Subcutaneous adipose tissue (tissue), 4 donors: ENCODE measurements around the gene FGF3. TPM values are rescaled to one million over a fixed set of nuclear protein-coding genes. Genes with fewer than 3 reads are reported as not detected.

Source experiments
- total RNA-seq, 4 donors: library from RNA; depleted of rRNA; stranded (reverse); fragments of >200 nt; gene quantifications; one replicate each; pipeline ENCODE4 v1.1.0, GENCODE V29; 2016
- TF ChIP-seq, protein P1 (sequence below): fragments of 450-650 bp; IDR thresholded peaks from one replicate; pipeline ENCODE4 v1.5.1; 2016; ENCODE audit warnings: low read depth, mild to moderate bottlenecking, control low read depth, antibody characterized with exemption, moderate library complexity

The FGF3 gene
- total RNA-seq, 4 donors from 2014 or later = not detected

DNA sequence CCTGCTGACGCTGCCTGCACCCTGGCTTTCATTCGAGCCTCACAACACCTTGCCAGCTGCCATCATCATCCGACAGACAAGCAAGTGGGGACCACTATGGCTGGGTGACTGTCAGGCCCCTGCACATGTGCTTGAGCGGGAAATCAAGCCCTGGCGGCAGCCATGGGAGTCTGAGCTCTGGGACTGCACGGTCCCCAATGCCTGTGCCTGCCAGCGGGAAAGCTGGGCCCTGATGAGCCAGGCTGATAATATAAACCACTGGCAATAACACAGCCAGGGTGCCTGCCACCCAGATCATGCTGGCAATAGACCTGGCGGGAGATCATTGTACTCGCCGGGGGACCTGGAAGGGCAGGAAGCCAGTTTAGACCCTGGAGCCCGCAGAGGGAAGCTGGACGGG is 2.5 kb downstream of the FGF3 start:
- TF ChIP-seq, protein P1, sequence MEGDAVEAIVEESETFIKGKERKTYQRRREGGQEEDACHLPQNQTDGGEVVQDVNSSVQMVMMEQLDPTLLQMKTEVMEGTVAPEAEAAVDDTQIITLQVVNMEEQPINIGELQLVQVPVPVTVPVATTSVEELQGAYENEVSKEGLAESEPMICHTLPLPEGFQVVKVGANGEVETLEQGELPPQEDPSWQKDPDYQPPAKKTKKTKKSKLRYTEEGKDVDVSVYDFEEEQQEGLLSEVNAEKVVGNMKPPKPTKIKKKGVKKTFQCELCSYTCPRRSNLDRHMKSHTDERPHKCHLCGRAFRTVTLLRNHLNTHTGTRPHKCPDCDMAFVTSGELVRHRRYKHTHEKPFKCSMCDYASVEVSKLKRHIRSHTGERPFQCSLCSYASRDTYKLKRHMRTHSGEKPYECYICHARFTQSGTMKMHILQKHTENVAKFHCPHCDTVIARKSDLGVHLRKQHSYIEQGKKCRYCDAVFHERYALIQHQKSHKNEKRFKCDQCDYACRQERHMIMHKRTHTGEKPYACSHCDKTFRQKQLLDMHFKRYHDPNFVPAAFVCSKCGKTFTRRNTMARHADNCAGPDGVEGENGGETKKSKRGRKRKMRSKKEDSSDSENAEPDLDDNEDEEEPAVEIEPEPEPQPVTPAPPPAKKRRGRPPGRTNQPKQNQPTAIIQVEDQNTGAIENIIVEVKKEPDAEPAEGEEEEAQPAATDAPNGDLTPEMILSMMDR = no peak

DNA sequence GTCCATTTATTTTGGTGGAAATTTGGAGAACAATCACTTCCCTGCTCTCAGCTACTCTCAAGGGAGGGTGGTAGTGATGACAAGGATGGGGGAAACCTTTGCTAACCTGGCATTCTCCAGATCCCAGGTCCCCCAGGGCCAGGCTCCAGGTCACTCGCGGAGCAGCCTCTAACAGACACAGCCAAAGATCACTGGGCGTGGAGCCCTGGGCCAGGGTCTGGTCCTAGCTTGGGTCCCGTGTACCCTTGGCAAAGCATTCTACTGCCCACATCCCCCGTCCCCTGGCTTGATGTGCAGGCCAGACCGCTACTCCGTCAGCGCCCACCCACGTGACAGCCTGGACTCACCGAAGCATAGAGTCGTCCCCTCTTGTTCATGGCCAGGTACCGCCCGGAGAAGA is 3.2 kb downstream of the FGF3 start:
- TF ChIP-seq, protein P1 = no peak

DNA sequence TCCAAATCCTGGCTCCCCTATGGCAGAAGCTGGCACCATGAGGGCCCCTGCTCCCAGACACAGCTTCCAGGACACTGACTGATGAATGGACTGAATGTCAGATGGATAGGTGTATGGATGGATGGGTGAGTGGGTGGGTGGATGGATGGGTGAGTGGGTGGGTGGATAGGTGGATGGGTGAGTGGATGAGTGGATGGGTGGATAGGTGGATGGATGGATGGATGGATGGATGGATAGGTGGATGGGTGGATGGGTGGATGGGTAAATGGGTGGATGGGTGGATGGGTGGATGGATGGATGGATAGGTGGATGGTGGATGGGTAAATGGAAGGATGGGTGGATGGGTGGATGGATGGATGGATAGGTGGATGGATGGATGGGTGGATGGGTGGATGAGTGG is 4.3 kb downstream of the FGF3 start:
- TF ChIP-seq, protein P1 = no peak

DNA sequence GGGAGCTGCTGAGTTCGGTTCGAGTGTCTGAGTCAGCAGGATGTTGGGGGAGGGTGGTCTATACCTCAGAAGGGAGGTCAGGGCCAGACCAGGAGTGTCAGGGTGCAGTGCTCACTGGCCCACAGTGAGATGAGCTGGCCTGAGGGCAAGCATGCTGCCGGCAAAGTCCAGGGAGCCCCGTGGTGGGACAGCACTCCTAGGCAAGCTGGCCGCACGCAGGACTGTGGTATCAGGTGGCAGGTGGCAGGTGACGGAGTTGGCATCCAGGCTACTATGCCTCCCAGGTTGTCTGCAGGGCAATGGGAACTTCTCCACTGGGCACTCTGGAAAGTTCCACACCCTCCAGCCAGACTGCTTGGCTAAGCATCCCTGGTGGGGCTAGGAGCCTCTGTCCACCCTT is 4.8 kb downstream of the FGF3 start:
- TF ChIP-seq, protein P1 = no peak

DNA sequence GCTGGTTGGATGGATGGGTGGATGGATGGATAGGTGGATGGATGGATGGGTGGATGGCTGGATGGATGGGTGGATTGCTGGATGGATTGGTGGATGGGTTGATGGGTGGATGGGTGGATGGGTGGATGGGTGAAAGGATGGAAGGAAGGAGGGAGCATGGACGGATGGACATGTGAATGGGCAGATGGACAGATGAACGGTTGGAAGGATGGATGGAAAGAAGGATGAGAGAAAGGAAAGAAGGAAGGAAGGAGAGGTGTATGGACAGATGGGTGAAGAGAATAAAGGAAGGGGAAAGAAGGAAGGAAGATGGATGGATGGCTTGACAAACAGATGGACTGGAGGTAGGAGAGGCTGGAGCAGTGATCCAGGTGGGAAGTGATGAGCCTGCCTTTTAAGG is 5.4 kb downstream of the FGF3 start:
- TF ChIP-seq, protein P1 = no peak

DNA sequence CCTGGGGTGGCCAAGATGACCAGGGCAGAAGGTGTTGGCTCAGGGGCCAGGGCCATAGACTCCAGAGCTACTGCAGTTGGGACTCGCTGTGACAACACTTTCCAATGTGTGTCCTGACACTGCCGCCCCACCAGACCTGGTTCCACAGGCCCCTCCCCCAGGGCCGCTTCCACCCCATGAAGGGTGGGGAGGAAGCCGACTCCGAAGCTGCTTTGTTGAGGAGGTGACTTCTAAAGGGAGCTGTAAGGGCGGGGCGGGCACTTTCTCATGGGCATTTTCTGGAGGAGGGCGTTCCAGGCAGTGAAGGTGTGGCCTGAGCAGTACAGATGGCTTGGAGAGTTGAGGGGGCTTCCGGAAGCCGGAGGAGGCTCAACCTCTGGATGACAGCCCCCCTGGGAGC is 6.3 kb downstream of the FGF3 start:
- TF ChIP-seq, protein P1 = no peak

DNA sequence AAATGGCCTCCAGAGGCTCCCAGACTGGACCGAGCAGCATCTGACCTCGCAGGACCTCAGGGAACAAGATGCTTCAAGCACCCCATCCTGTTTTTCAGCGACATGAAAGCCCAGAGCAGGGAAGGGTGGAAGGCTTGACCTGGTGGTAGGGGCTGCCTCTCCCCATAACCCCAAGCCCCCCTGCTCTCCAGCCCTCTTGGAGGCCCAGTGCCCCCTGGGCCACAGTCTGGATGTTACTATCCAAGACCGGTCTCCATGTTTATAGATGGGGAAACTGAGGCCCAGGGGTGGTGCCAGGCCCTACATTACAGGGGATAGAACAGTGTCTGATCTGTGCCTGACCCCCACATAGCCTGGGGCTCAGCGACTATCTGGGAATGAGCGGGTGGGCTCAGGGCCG is 7.0 kb downstream of the FGF3 start:
- TF ChIP-seq, protein P1 = no peak
